GM19468 (cell line): ENCODE results near the gene MYO1D.
A peak's percentile ranks its signal among the peaks of the same experiment; 100 is the strongest.

Experiments used
- ATAC-seq: cut with Tn5 transposase; IDR thresholded peaks from one replicate; pipeline ENCODE4 v1.9.1; 2021; ENCODE audit warnings: mild to moderate bottlenecking, moderate library complexity, moderate number of reproducible peaks; ENCODE audit not compliant: unreplicated experiment; ENCODE audit errors: extremely low read depth

MYO1D gene

GRCh38 chr17:32861981-32862380 is 14.9 kb downstream of the MYO1D start:
- ATAC-seq = no peak

- no peak for ATAC-seq
Measured at GRCh38 chr17:32859857-32860525, 16.9 kb downstream of the MYO1D start.

GRCh38 chr17:32855620-32856019 is 21.3 kb downstream of the MYO1D start:
- ATAC-seq = no peak

DNA sequence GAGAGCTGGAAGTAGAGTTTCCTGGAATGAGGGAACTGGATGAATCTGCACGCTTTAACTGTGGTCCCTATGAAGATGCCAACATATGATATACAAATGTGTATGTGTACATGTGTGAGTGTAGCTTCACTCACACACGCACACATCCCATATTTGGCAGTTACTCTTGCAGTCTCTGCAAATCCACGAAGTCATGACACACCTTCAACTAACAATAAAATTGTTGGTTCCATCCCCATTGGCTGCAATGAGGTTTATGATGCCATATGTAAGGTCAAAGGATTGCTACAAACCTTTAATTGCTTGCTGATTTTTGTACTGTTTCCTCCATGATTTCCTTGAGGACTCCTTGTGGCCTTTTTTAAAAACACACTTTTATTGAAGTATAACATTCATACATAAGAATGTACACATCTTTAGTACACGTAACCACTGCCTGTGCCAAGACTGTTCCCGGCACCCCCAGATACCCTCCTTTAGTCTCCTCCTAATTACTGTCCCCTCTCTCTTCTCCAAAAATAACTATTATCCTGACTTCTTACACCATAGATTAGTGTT is 22.0 kb downstream of the MYO1D start:
- no peak for ATAC-seq

GRCh38 chr17:32854207-32854606 is 22.7 kb downstream of the MYO1D start:
- no peak for ATAC-seq

GRCh38 chr17:32852811-32853210 is 24.1 kb downstream of the MYO1D start:
- ATAC-seq = no peak

DNA sequence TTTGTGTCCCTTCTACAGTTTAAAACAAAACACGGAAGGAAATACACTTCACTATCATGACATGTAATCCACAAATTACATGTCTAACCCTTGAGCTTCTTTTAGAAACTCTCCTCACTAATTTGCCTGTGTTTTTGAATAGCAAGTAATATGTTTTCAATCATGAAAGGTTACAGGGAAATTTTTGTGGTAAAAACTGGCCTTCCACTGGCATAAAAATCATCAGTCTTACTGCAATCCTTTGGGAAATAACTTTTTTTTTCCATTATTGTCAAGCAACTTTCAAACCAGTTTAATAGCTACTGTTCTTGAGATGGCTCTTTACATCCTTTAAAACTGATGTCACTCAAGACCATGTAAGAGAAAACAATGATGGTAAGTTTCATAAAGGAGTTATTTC is 27.0 kb downstream of the MYO1D start:
- no peak for ATAC-seq

DNA sequence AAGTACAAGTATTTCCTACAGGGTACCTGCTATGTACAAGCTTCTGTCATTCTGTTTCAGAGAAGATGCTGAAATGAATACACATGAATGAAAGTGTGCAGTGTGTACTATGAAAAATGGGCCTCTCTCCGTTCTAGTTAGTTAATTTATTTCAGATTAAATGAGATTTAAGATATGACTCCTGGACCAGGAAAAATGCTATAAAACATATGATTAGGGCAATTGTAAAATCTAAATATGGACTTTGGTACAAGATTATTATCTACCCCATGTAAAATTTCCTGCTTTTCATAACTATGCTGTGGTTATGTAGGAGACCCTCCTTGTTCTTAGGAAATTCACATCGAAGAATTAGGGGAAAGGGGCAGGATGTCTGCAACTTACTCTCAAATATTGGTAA is 28.9 kb downstream of the MYO1D start:
- no peak for ATAC-seq

DNA sequence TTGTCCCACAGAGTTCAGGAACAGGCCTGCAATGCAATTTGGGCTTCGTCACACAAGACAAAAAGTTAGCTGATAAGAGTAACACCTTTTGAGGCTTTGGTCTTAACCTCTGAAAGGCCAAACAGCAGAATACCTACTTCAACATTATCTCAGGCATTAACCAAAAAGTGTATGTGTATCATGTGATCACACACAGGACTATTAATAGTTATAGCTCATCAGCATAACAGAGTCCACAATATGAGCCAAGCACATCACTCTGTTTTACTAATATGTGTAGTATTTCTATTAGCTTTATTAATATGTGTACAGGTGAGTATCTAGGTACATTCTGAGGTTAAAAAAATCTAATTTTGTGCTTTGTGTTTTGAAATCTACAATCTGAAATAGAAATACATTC is 30.8 kb downstream of the MYO1D start:
- no peak for ATAC-seq

- no peak for ATAC-seq
Measured at GRCh38 chr17:32840241-32840640, 36.7 kb downstream of the MYO1D start.

DNA sequence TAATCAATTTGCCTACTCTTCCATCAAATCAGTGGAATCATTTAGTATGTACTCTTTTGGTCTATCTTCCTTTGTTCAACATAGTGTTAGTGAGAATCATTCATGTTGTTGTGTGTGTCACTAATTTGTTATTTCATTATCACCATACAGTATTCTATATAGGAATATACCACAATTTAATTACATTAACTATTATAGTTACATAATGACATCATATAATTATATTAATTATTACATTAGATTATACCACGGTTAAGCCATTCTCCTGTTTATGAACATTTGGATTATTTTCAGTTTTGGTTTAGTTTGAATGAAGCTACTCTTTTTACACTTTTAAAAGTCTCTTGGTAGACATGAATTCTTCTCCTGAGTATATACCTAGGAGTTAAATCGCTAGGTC is 40.4 kb downstream of the MYO1D start:
- ATAC-seq = no peak

GRCh38 chr17:32835291-32835761 is 41.6 kb downstream of the MYO1D start:
- ATAC-seq = peak; percentile 43

- no peak for ATAC-seq
Measured at GRCh38 chr17:32834104-32834503, 42.8 kb downstream of the MYO1D start.

- no peak for ATAC-seq
Measured at GRCh38 chr17:32833526-32833925, 43.4 kb downstream of the MYO1D start.

- no peak for ATAC-seq
Measured at GRCh38 chr17:32833076-32833475, 43.8 kb downstream of the MYO1D start.

GRCh38 chr17:32831627-32832243 is 45.2 kb downstream of the MYO1D start:
- no peak for ATAC-seq

DNA sequence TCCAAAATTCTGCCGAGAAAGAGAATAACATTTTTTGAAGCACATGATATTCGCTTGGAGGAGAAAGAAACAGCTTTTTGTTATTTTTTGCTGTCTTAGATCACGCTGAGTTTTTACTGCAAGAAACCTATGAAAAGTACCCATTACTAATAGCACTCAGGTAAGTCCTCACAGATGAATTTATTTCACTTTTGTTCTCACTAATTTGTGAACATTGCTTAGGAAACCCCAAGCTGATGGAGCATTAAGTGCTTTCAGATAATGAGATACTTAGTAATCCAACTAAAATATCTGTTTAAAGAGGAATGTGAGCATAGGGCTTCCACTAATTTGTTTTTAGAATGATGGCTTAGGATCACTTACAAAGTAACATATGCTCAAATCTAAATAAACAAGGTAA is 45.7 kb downstream of the MYO1D start:
- ATAC-seq = no peak

DNA sequence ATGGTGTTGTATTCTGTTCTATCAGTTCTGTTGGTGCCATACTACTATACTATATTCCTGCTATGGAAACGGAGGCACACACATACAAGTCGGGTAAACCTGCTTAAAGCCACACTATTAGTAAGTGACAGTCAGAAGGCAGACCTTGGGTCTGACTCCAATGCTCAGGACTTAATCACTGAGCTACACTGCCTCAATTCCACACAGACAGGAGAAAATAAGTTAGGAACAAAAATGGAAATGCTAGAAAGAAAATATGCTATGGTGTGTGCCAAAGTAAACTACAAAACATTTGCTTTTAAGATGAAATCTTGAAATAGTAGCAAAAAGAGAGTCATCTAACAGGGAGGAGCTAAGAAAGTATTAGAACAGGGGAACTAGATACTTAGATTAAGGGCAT is 48.1 kb downstream of the MYO1D start:
- ATAC-seq = no peak

GRCh38 chr17:32827227-32827626 is 49.7 kb downstream of the MYO1D start:
- ATAC-seq = no peak

DNA sequence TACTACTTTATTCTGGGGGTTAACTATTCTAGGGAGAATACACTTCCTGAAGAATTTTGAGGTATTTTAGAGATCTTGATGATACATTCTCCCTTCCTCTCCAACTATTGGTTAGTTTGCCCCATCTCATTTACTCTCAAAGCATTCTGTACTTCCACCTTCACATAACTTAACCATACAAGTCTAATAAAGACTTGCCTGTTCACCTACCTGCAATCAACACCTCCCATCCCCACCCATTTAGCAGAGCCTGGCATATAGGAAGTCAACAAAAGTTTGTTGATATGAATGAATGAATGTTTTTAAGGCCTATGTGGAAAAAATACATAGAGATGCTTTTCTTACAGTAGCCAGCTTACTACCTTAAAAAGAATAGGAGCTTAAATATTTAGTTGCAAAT is 50.8 kb downstream of the MYO1D start:
- no peak for ATAC-seq

DNA sequence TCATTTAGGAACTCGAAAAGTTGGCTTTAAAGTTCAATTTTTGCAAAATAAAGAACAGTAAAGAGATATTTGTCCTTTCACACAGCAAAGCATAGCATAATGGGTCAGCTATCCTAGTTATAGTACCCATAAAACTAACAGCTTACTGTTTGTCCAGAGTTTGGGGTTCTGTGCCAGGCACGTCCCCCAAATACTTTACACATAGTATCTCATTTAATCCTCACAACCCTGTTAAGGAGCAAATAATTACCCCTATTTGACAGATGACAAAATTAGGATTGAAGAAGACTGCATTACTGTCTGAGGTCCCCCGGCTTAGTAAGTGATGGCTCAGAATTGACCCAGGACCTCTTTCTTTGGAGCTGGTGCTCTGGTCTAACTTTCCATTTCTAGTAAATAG is 52.6 kb downstream of the MYO1D start:
- no peak for ATAC-seq

DNA sequence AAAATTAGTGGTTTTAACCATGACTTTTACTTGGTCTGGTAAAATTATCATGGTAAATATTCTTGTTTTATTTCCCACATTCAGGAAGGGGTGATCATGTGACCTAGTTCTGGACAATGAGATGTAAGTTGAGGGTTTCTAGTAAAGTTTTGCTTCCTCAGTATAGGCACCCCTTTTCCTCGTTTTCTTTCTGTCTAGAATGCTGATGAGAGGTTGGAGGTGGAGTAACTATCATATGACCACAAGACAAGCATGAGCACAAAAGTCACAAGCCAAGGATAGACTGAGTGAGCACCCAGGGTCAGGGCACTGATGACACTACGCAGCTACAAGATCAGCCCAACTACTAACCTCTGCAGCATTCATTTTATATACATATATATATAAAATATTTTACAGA is 53.9 kb downstream of the MYO1D start:
- no peak for ATAC-seq
